GM12891 (cell line): Measurements from ENCODE around the gene GDPD4.

Source experiments
- POLR2A ChIP-seq: IDR thresholded peaks from 2 replicates; pipeline ENCODE4 v1.6.1; 2011; ENCODE audit warnings: low read depth, low read length, control low read depth
- POLR2AphosphoS5 ChIP-seq: IDR thresholded peaks from 2 replicates; pipeline ENCODE4 v1.6.1; 2011; ENCODE audit warnings: low read depth, low read length, control low read depth
- POU2F2 ChIP-seq: IDR thresholded peaks from 2 replicates; pipeline ENCODE4 v1.6.1; 2011; ENCODE audit warnings: low read depth, mild to moderate bottlenecking, control low read depth, low read length, moderate library complexity

GRCh38 chr11:77322506-77322905, 21.0 kb upstream of the GDPD4 start:
- TF ChIP-seq POLR2A (no peak), POU2F2 (no peak), POLR2AphosphoS5 (no peak)
